Measurements from ENCODE around the gene CFAP54.

DNA sequence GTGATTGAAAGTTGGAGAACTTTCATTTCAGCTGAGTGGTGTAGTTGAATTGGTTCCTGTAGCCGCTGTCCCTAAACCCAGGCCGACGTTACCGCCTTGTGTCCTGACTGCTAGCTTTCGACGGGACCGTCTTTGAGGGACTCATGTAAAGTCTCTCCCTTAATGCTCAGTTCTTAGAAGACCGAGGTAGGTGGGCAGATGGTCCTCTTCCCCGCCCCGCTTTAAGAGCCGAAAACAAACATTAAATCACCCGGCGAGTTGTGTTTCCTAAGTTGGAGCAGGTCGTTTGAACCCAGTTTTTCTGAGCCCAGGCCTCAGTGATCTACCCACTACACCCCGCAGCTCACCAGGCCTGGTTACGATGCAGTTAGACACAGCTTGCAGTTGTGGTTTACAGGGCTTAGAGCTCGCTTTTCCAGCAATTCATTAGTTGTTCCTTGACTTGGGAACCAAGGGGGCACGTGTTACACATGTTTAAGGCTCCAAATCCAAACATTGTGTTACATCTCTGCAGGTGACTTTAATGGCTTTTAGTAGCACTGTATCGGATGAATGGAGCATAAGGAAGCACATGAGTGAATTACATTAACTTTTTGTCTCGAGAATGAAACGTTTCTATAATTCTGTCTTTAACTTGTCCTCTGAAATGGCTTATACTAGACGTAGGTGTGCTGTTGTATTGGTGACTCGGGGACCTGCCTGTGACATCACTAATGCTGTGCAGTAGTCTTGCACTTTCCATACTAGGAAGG, 418.5 kb downstream of the CFAP54 start:
- TF ChIP-seq EZH2 (IDR thresholded peaks at IDR 0.05; ENCODE audit: low read length, missing control alignments), result no peak
- TF ChIP-seq, protein P1, sequence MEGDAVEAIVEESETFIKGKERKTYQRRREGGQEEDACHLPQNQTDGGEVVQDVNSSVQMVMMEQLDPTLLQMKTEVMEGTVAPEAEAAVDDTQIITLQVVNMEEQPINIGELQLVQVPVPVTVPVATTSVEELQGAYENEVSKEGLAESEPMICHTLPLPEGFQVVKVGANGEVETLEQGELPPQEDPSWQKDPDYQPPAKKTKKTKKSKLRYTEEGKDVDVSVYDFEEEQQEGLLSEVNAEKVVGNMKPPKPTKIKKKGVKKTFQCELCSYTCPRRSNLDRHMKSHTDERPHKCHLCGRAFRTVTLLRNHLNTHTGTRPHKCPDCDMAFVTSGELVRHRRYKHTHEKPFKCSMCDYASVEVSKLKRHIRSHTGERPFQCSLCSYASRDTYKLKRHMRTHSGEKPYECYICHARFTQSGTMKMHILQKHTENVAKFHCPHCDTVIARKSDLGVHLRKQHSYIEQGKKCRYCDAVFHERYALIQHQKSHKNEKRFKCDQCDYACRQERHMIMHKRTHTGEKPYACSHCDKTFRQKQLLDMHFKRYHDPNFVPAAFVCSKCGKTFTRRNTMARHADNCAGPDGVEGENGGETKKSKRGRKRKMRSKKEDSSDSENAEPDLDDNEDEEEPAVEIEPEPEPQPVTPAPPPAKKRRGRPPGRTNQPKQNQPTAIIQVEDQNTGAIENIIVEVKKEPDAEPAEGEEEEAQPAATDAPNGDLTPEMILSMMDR (conservative IDR thresholded peaks at IDR 0.05 in 1 of 2, IDR thresholded peaks at IDR 0.05 in 1 of 2; ENCODE audit: low read depth in 1 of 2, low read length in 2 of 2), result no peak

Measured in fibroblast of lung (primary cell).